Dermis microvascular lymphatic vessel endothelial cell (primary cell): Measurements from ENCODE around the gene ATOH8. TPM values are rescaled to one million over a fixed set of nuclear protein-coding genes. Genes with fewer than 3 reads are reported as not detected.

Source experiments
- DNase-seq, 2 donors: peaks; one replicate each; pipeline versions ENCODE4 v3.0.0 to v3.0.0-alpha.2; 2010; ENCODE audit warnings: low read depth in 2 of 2
- total RNA-seq: library from RNA; depleted of rRNA; stranded (reverse); fragments of >200 nt; gene quantifications from 2 replicates; pipeline ENCODE4 v1.2.1, GENCODE V29; 2014

Gene ATOH8
- total RNA-seq, 1 donor from 2014 or later: 13.1 TPM

DNA sequence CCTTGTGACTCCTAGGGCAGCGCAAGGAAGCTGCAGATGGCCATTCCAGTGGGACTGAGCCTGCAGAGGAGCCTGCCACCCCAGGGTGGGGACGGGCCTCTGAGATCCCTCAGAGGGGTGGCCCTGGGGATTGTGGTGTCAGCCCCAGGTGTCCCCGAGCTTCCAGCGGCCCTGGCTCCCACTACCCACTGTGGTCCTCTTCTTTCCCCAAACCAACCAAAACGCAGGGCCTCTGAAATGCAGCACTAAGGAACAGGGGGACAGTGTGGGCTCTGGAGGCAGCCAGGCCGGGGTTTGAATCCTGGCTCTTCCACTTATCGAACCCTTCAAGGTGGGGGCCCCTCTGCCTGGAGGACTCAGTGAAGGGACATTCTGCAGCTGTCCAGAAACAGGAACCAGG is 32.7 kb downstream of the ATOH8 start:
- DNase-seq: no peak

DNA sequence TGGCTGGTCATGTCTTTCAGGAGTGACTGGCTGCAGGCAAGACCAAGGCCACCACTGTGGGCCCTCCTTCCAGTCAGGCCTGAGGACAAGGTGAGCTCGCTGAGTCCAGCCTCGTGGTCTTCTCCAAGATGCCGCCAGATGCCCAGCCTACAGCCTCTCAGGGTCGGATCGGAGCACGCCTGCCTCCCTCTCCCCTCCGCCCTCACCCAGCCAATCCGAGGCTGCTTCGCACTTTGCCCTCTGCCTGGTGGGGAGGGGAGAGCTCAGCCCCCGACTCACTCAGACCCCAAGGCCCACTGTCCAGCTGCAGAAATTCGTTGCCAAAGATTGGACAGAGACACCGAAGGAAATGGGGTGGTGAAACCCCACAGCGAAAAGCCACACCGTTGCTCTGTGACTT is 33.1 kb downstream of the ATOH8 start:
- no peak for DNase-seq

DNA sequence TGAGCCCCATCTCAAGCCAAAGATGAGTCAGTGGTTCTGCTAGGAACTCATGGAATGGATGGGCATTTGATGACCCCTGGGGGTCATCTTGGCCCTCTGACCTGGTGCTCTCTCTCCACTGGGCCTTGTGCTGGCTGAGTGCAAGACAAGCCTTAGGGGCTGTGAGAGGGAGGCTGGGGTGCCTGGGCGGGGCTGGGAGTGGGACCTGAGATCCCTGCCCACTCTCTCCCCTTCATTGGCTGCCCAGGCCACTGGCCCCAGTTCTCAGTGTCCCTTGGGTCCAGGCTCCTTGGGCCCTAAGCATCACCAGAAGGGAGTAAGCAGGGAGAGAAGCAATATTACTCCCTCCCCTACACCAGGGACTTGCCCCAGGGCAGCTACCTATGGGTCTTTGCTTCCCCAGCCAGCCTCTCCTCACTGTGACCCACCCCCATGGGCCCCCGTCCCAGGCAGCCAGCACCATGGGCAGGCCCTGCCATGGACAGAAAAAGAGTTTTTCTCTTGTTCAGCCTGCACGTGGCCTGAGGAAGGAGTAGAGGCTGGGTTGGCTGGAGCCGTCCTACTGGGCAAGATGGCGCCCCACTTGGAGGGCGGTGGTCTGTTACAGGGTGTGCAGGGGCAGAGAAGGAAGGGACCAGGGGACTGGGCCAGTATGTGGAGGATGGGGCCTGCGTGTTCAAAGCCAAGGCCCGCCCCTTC is 33.6 kb downstream of the ATOH8 start:
- DNase-seq: no peak

GRCh38 chr2:85787981-85788340 is 34.2 kb downstream of the ATOH8 start:
- no peak for DNase-seq

- no peak for DNase-seq
Measured at GRCh38 chr2:85788603-85789002, 34.8 kb downstream of the ATOH8 start.

DNA sequence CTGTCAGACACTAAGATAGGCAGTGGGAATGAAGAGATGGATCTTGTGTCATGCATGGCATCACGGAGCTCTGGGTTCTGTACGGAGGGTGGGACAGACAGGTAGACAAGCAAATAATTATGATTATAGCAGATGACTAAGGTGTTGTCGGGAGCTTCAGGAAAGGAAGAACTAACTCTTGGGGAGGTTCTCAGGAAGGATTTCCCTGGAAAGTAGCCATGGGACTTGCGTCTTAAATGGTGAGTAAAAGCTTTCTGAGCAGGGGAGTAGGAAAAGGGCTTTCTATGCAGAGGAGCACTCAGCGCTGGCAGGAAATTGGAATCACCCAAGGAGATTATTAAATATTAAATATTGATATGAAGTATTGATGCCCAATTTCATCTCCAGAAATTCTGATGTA is 35.5 kb downstream of the ATOH8 start:
- DNase-seq: no peak

GRCh38 chr2:85790032-85790431 is 36.2 kb downstream of the ATOH8 start:
- no peak for DNase-seq

DNA sequence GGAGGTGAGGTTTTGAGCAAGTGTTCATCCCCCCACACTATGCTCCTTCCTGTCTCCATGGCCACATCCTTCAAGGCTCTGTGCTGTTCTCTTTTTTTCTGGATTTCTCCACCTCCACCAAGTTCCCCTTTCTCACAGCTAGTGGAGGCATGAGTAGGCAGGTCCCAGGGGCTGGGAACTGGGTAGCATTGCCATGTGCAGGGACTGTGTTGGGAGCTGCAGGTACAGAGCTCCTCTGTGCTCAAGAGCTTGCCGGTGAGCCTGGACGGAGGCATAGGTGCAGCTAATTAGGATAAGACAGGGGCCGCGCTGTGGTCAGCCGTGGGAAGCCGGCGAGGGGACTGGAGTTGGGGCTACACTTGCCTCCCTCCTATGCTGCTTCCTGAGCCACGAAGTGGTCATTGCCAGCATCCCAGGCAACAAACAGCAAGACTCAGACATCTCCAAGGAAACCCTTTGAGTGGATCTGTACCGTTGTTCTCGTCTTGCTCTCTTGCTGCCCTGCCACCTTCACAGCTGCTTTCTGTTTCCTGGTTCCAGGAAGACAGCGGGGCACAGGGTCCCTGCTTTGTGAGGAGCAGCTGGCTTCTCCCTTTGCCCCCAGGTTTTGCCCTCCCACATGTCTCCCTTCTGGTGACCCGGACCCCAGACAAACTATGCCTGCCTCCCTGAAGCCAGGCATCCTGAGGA is 36.9 kb downstream of the ATOH8 start:
- DNase-seq: no peak

DNA sequence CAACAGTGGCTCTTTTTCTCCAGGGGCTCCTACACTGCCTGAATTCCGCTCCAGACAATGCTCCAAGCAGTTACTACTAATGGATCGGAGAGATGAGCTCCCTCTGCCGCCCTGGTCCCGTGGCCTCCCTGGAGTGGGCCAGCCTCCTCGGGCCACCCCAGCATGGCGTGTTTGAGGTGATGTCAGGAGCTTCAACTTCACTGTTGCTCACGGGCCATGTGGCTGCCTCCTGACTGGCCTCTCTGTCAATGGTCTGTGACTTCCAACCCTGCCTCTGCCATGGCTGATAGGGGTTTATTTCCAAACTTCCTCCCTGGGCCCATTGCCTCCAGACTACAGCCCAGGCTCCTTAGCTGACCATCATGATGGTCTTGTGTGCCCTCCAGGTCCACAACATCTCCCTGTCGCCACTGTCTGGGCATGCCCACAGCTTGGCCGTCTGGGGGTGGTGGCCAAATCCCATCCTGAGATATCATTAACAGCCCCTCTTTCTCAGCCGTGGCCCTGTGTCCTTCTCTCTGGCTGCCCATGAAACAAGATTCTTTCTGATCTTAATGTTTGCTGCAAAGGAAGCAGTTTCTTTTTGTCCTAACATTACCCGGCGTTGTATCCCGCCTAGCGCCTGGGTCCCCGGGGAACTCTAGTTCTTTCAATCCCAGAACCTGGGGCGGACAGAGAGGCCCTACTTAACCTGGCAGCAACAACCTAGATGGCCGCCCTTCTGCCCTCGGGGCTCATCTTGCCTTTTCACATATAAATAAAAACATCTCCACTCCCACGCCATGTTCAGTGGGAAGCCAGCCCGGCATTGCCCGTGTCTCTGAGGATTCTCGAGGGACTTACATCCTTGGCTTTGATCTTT is 38.1 kb downstream of the ATOH8 start:
- DNase-seq: no peak

DNA sequence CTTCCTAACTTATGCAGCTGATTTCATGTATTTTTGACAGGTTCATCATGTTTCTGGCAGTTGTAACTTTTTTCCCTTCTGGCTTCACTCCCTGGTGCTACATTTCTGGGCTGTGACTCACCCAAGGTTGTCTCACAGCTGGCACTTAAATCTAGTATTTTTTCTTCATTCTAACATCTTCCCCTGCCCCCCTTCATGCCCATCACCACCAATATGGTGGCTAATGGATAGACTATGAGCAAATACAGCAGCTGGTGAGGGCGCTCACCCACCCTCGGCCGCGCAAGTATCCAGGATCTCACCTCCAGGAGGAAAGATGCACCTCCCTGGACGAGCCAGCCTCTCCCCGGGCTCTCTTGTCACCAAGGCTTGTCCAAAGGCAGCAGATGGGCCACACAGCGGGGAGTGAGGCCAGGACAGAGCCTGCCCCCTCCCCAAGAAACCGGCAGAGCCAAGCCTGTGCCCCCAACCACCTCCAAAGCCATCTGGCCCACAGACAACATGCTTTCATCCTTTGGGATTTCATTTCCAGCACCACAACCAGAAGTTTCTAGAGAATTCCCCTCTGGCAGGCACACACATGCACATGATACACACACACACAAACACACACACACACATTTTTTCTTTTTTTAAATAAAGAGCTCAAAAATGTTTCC is 39.1 kb downstream of the ATOH8 start:
- DNase-seq: peak; percentile 31 to 78

- no peak for DNase-seq
Measured at GRCh38 chr2:85793584-85793983, 39.8 kb downstream of the ATOH8 start.

GRCh38 chr2:85794038-85794441 is 40.2 kb downstream of the ATOH8 start:
- no peak for DNase-seq

DNA sequence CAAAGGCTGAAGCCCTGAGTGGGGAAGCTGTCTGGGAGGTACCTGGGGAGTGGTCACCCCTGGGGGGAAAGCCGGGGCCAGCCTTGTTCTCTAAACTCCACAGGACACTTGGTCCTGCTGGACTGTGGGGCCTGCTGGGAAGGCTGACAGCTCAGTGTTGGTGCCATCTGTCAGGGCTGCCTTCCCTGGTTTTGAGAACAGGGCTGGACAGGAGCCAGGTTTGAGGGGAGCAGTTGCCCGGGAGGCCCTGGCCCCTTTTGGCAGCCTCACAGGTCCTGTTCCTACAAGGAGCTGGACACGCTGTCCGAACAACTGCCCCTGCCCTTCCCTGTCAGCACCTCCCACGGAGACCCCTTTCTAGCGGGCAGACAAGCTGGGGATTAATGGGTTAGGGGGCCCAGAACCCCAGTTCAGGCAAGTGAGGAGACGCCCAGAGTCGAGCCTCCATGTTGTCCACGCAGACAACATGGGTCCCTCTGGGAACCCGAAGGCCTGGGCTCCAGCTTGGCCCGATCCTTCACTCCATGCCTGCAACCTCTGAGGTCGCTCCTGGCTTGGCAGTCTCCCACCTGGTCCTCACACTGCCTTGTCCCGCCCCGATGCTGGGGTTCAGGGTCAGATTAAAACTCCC is 40.8 kb downstream of the ATOH8 start:
- DNase-seq: no peak

GRCh38 chr2:85795331-85796045 is 41.7 kb downstream of the ATOH8 start:
- DNase-seq: no peak

DNA sequence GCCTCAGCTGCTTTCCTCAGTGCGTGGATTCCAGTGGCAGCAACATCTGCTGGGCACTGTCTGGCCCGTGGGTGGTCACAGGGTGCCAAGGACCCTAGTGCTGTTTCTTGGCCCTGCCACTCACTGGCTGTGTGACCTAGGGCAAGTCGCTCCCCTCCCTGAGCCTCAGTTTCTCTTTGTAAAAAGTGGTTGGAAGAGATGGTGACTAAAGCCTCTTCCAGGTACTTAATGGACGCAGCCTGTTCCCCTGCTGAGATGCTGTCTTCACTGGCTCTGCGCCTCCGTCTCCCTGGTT is 42.2 kb downstream of the ATOH8 start:
- no peak for DNase-seq

DNA sequence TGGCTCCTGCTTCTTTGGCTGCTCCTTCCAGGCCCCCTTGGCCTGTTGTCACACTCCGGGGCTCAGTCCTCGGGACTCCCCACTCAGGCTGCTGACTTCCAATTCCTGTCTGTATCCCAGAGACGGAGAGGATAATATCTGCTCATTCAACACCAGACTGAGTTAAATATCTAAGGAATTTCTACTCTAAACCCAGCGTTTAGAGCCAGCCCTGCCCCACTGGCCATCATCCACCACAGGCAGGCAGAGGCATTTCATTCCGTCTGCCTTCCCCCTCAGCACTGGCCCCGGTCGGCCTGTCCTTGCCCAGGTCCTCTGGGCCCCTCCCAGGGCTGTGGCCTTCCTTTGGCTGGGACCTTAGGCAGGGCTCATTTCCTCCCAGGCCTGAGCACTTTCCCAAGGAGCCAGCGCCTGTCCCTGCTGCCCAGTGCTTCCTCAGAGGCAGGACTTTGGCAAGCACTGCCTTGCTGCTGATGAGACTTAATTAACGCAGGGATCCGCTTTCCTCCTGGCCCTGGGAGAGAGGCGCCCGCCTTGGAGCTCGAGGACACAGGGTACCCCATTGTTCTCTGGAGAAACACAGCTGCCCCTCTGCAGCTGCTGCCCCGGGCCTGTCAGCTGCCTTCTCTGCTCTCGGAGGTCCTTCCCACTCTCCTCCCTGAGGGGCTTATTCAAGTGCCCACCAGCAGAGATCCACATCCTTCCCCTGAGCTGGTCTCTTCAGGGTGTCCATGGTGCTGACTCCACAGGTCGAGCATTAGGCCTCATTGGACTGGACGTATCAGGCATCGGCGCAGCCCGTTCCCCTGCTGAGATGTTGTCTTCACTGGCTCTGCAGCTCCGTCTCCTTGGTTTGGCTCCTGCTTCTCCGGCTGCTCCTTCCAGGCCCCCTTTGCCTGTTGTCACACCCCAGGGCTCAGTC is 42.8 kb downstream of the ATOH8 start:
- DNase-seq: peak in 1 of 2 donors; percentile 20

- no peak for DNase-seq
Measured at GRCh38 chr2:85797263-85797660, 43.5 kb downstream of the ATOH8 start.

- peak; percentile 56 to 76 for DNase-seq
Measured at GRCh38 chr2:85797921-85798320, 44.1 kb downstream of the ATOH8 start.

- DNase-seq: peak in 1 of 2 donors; percentile 54
Measured at GRCh38 chr2:85799215-85799956, 45.6 kb downstream of the ATOH8 start.
